Vagina (tissue), 2 donors: ENCODE results near the gene METTL3.

ENCODE experiments used
- CTCF ChIP-seq, 3 experiments: fragments of 450-650 bp in 2 of 3; fragments of 200-600 bp in 1 of 3; sonication (generic) in 1 of 3; IDR thresholded peaks; one replicate each; pipeline ENCODE4 v1.5.1; 2017 to 2019; ENCODE audit warnings: antibody characterized with exemption in 3 of 3, mild to moderate bottlenecking in 2 of 3, moderate library complexity in 2 of 3
- POLR2AphosphoS5 ChIP-seq, 2 donors: sonication (generic); formaldehyde crosslinking; IDR thresholded peaks; one replicate each; pipeline ENCODE4 v1.9.0; 2017; ENCODE audit warnings: antibody characterized with exemption in 2 of 2, mild to moderate bottlenecking in 2 of 2, low read depth in 1 of 2; ENCODE audit not compliant: insufficient read depth in 1 of 2

GRCh38 chr14:21536418-21537089, 25.4 kb upstream of the METTL3 start:
- TF ChIP-seq CTCF (IDR thresholded peaks at IDR 0.05): no peak
- no peak for TF ChIP-seq POLR2AphosphoS5 (IDR thresholded peaks at IDR 0.05; ENCODE audit: insufficient read depth in 1 of 2, low read depth in 1 of 2)
